Measurements from ENCODE around the gene SIPA1L3.

The SIPA1L3 gene

GRCh38 chr19:38210458-38210987, 303.5 kb downstream of the SIPA1L3 start:
- Histone ChIP-seq H3K27me3 (ENCODE audit: insufficient read depth, low read depth) (no peaks in the 10 kb centered on the region), H3K27ac (no peak overlapping the region), H3K4me2 (no peak overlapping the region), H3K4me3 (IDR thresholded peaks at IDR 0.05; ENCODE audit: insufficient read depth, low read depth, low read length) (no peak overlapping the region), H3K4me1 (ENCODE audit: low read depth, poor library complexity, severe bottlenecking) (peaks cover 17% of the 10 kb centered on the region), H2AFZ (ENCODE audit: low read depth) (no peak overlapping the region), H3K36me3 (ENCODE audit: insufficient read depth) (no peaks in the 10 kb centered on the region), H3K9ac (no peak overlapping the region), H4K20me1 (ENCODE audit: insufficient read depth) (no peaks in the 10 kb centered on the region), H3K79me2 (ENCODE audit: insufficient read depth, low read depth) (no peaks in the 10 kb centered on the region)
- no peak for TF ChIP-seq CTCF (conservative IDR thresholded peaks at IDR 0.05; ENCODE audit: low read depth, low read length)

- Histone ChIP-seq H3K27ac (no peak overlapping the region), H3K9ac (no peak overlapping the region), H2AFZ (ENCODE audit: low read depth) (no peak overlapping the region), H3K27me3 (ENCODE audit: insufficient read depth, low read depth) (no peaks in the 10 kb centered on the region), H3K4me1 (ENCODE audit: low read depth, poor library complexity, severe bottlenecking) (peaks cover 17% of the 10 kb centered on the region), H4K20me1 (ENCODE audit: insufficient read depth) (no peaks in the 10 kb centered on the region), H3K4me2 (no peak overlapping the region), H3K79me2 (ENCODE audit: insufficient read depth, low read depth) (no peaks in the 10 kb centered on the region), H3K36me3 (ENCODE audit: insufficient read depth) (no peaks in the 10 kb centered on the region), H3K4me3 (IDR thresholded peaks at IDR 0.05; ENCODE audit: insufficient read depth, low read depth, low read length) (no peak overlapping the region)
- no peak for TF ChIP-seq CTCF (conservative IDR thresholded peaks at IDR 0.05; ENCODE audit: low read depth, low read length)
These were observed 304.2 kb downstream of the SIPA1L3 start for GRCh38 chr19:38211151-38211591.

GRCh38 chr19:38211766-38212165, 304.8 kb downstream of the SIPA1L3 start:
- Histone ChIP-seq H2AFZ (ENCODE audit: low read depth) (no peak overlapping the region), H3K36me3 (ENCODE audit: insufficient read depth) (no peaks in the 10 kb centered on the region), H3K9ac (no peak overlapping the region), H3K4me2 (no peak overlapping the region), H4K20me1 (ENCODE audit: insufficient read depth) (no peaks in the 10 kb centered on the region), H3K27me3 (ENCODE audit: insufficient read depth, low read depth) (no peaks in the 10 kb centered on the region), H3K4me1 (ENCODE audit: low read depth, poor library complexity, severe bottlenecking) (peaks cover 17% of the 10 kb centered on the region), H3K27ac (no peak overlapping the region), H3K4me3 (IDR thresholded peaks at IDR 0.05; ENCODE audit: insufficient read depth, low read depth, low read length) (no peak overlapping the region), H3K79me2 (ENCODE audit: insufficient read depth, low read depth) (no peaks in the 10 kb centered on the region)
- no peak for TF ChIP-seq CTCF (conservative IDR thresholded peaks at IDR 0.05; ENCODE audit: low read depth, low read length)

- Histone ChIP-seq H3K4me2 (peak overlapping the region; percentile 43), H4K20me1 (ENCODE audit: insufficient read depth) (no peaks in the 10 kb centered on the region), H3K79me2 (ENCODE audit: insufficient read depth, low read depth) (no peaks in the 10 kb centered on the region), H3K36me3 (ENCODE audit: insufficient read depth) (no peaks in the 10 kb centered on the region), H3K4me1 (ENCODE audit: low read depth, poor library complexity, severe bottlenecking) (peaks cover 17% of the 10 kb centered on the region), H3K27ac (no peak overlapping the region; the same call in 1 of the 2 replicates), H3K4me3 (IDR thresholded peaks at IDR 0.05; ENCODE audit: insufficient read depth, low read depth, low read length) (no peak overlapping the region), H2AFZ (ENCODE audit: low read depth) (no peak overlapping the region), H3K9ac (no peak overlapping the region), H3K27me3 (ENCODE audit: insufficient read depth, low read depth) (no peaks in the 10 kb centered on the region; the same call in 1 of the 2 replicates)
- TF ChIP-seq CTCF (conservative IDR thresholded peaks at IDR 0.05; ENCODE audit: low read depth, low read length) = no peak
These were observed 306.5 kb downstream of the SIPA1L3 start for GRCh38 chr19:38213469-38213868.

All from KMS-11 (cell line).